ENCODE data around the gene ANAPC7.
"Not testable (repeated sequence)": the region's sequence is repeated elsewhere in the genome, so short reads cannot be mapped to it uniquely, and the experiment has no call there.

Gene ANAPC7

DNA sequence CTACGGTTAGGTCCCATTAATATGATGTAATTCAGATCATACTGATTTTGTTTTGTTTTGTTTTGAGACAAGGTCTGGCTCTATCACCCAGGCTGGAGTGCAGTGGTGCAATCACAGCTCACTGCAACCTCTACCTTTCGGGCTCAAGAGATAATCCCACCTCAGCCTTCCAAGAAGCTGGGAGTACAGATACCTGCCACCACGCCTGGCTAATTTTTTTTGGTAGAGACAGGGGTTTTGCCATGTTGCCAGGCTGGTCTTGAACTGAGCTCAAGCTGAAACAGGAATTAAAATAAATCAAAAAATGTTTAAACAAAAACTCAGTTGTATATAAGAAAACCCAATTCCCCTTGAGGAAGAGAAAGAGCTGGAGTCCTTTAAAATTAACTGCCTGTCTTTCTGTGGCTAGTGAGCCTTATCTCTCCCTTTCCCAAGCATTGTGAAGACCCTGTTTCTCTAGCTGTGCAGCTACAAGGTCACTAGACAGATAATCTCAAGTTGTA is 17.7 kb upstream of the ANAPC7 start:
- Histone ChIP-seq H3K27ac (ENCODE audit: insufficient read depth, low read depth, low read length, poor library complexity, severe bottlenecking) (no peak overlapping the region), H3K9me3 (ENCODE audit: control insufficient read depth, low read length) (no peaks in the 10 kb centered on the region), H3K4me1 (ENCODE audit: control insufficient read depth, insufficient read depth, low read length) (peaks cover 6% of the 10 kb centered on the region), H3K4me3 (ENCODE audit: insufficient read depth, low read depth, low read length) (no peak overlapping the region), H3K27me3 (ENCODE audit: control insufficient read depth, insufficient read depth, low read length, poor library complexity, severe bottlenecking) (no peaks in the 10 kb centered on the region), H3K36me3 (ENCODE audit: control insufficient read depth, insufficient read depth, low read length) (no peaks in the 10 kb centered on the region)
- WGBS, 2 experiments, result 60 to 67% methylated on average over 3 of the region's 3 CpGs

DNA sequence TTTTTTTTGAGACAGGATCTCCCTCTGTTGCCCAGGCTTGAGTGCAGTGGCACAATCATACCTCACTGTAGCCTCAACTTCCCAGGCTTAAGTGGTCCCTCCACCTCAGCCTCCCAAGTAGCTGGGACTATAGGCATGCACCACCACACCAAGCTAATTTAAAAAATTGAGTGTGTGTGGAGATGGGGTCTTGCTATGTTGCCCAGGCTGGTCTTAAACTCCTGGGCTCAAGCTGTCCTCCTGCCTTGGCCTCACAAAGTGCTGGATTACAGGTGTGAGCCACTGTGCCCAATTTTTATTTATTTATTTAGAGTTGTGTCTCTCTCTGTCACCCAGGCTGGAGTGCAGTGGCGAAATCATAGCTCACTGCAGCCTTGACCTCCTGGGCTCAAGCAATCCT is 17.1 kb upstream of the ANAPC7 start:
- not testable (repeated sequence) for H3K36me3 ChIP-seq (ENCODE audit: control insufficient read depth, insufficient read depth, low read length); H3K27ac ChIP-seq (ENCODE audit: insufficient read depth, low read depth, low read length, poor library complexity, severe bottlenecking); H3K4me1 ChIP-seq (ENCODE audit: control insufficient read depth, insufficient read depth, low read length); H3K4me3 ChIP-seq (ENCODE audit: insufficient read depth, low read depth, low read length); H3K27me3 ChIP-seq (ENCODE audit: control insufficient read depth, insufficient read depth, low read length, poor library complexity, severe bottlenecking); H3K9me3 ChIP-seq (ENCODE audit: control insufficient read depth, low read length)
- 96 to 100% methylated on average over 1 of the region's 1 CpG for WGBS, 2 experiments

DNA sequence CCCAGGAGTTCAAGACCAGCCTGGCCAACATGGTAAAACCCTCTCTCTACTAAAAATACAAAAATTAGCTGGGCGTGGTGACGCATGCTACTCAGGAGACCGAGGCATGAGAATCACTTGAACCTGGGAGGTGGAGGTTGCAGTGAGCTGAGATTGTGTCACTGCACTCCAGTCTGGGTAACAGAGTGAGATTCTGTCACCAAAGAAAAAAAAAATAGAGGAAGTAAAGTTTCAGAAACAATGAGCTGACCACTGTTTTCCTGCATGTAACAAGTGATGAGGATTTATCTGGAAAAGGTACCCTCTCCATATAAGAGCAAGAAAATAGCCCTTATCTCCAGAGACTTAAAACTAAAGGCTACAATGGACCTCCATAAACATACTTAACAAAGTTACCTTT is 13.6 kb upstream of the ANAPC7 start:
- not testable (repeated sequence) for H3K9me3 ChIP-seq (ENCODE audit: control insufficient read depth, low read length); H3K36me3 ChIP-seq (ENCODE audit: control insufficient read depth, insufficient read depth, low read length); H3K4me1 ChIP-seq (ENCODE audit: control insufficient read depth, insufficient read depth, low read length); H3K27me3 ChIP-seq (ENCODE audit: control insufficient read depth, insufficient read depth, low read length, poor library complexity, severe bottlenecking); H3K27ac ChIP-seq (ENCODE audit: insufficient read depth, low read depth, low read length, poor library complexity, severe bottlenecking); H3K4me3 ChIP-seq (ENCODE audit: insufficient read depth, low read depth, low read length)
- WGBS, 2 experiments, result 90 to 91% methylated on average over 3 of the region's 3 CpGs

DNA sequence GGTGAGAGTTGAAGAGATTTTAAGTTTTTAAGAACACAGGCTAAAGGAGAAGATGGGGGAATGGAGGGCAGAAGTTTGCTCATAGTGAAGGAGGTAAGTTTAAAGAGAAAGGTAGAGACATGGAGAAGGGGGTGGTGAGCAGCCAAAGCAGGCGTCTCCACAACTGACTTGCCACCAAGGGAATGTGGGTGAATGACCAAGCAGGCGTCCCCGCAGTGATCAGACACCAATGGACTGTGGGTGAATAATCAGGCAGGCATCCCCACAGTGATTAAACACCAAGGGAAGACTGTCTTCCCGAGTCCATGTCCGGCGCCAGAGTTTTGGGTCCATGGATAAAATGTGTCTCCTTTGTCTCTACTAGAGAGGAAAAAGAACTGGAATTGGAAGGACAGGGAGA is 6.6 kb upstream of the ANAPC7 start:
- not testable (repeated sequence) for H3K27ac ChIP-seq (ENCODE audit: insufficient read depth, low read depth, low read length, poor library complexity, severe bottlenecking); H3K36me3 ChIP-seq (ENCODE audit: control insufficient read depth, insufficient read depth, low read length); H3K9me3 ChIP-seq (ENCODE audit: control insufficient read depth, low read length); H3K4me3 ChIP-seq (ENCODE audit: insufficient read depth, low read depth, low read length); H3K4me1 ChIP-seq (ENCODE audit: control insufficient read depth, insufficient read depth, low read length); H3K27me3 ChIP-seq (ENCODE audit: control insufficient read depth, insufficient read depth, low read length, poor library complexity, severe bottlenecking)
- 94 to 95% methylated on average over 6 of the region's 6 CpGs for WGBS, 2 experiments

DNA sequence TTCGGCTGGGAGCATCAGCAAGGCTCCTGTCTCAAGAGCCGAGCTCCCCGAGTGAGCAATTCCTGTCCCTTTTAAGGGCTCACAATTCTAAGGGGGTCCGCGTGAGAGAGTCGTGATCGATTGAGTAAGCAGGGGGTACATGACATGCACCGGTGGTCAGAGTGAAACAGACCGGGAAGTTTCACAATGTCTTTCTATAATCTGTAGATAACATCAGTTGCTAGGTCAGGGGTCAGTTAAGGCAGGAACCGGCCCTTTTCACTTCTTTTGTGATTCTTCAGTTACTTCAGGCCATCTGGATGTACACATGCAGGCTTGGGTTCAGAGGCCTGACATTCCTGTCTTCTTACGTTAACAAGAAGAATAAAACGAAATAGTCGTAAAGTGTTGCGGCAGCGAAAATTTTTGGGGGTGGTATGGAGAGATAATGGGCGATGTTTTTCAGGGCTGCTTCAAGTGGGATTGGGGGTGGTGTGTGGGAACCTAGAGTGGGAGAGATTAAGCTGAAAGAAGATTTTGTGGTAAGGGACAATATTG is 1.7 kb upstream of the ANAPC7 start:
- H3K36me3 ChIP-seq (ENCODE audit: control insufficient read depth, insufficient read depth, low read length), result peaks cover 14% of the 10 kb centered on the region
- not testable (repeated sequence) for H3K27ac ChIP-seq (ENCODE audit: insufficient read depth, low read depth, low read length, poor library complexity, severe bottlenecking); H3K4me3 ChIP-seq (ENCODE audit: insufficient read depth, low read depth, low read length); H3K27me3 ChIP-seq (ENCODE audit: control insufficient read depth, insufficient read depth, low read length, poor library complexity, severe bottlenecking); H3K4me1 ChIP-seq (ENCODE audit: control insufficient read depth, insufficient read depth, low read length); H3K9me3 ChIP-seq (ENCODE audit: control insufficient read depth, low read length)
- 96% methylated on average over 16 of the region's 16 CpGs for WGBS, 2 experiments

DNA sequence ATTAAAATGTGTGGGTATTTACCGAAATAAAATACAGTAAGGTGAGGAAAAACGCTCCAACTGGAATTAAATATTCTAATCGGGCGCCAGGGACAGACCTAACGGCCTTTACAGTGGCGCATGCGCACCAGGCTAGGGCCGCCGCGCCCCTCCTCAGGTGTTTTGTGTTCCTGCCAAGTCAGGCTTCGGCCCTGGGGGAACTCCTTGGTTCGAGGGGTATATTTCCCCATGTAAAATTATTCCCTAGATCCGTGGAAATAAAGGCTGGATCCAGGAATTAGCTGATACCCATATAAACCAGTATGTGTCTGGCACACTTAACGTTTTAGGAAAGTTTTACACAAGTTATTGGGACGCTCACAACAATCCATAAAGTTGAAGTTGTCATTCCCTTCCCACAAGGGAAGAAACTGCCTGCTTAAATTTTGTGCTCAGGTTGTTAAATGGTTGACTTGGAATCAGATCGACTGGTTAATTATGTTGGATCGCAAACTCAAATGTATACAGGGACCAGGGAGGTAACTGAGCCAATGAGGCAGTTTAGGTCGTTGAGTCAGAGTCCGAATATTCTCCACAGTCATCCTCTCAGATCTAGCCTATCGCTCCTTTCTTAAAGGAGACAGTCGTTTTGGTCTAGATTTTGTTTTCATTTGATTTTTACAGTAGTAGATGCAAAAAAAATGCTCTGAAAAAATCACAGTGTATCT is 621 bp upstream of the ANAPC7 start:
- Histone ChIP-seq H3K27ac (ENCODE audit: insufficient read depth, low read depth, low read length, poor library complexity, severe bottlenecking) (peak overlapping the region; percentile 96), H3K4me1 (ENCODE audit: control insufficient read depth, insufficient read depth, low read length) (no peaks in the 10 kb centered on the region), H3K27me3 (ENCODE audit: control insufficient read depth, insufficient read depth, low read length, poor library complexity, severe bottlenecking) (no peaks in the 10 kb centered on the region), H3K4me3 (ENCODE audit: insufficient read depth, low read depth, low read length) (peak overlapping the region; percentile 88), H3K36me3 (ENCODE audit: control insufficient read depth, insufficient read depth, low read length) (peaks cover 16% of the 10 kb centered on the region), H3K9me3 (ENCODE audit: control insufficient read depth, low read length) (no peaks in the 10 kb centered on the region)
- WGBS, 2 experiments, result 27 to 29% methylated on average over 20 to 21 of the region's 21 CpGs

DNA sequence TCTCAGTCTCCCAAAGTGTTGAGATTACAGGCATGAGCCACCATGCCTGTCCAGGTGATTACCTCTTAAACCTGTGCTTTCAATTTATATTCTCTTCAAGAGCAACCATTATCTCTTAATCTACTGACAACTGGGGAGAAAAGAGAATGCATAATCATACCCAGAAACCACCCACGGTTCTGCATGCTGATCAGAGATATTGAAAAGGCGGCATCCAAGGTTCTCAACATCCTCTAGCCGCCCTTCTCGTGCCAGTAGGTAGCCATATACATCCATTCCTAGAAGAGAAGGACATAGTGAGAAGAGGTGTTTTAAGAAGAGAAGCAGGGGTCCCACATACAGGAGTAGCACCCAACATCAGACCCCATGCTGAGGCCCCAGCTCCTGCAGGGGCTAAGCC is 20.8 kb downstream of the ANAPC7 start:
- peaks cover 66% of the 10 kb centered on the region for H3K36me3 ChIP-seq (ENCODE audit: control insufficient read depth, insufficient read depth, low read length)
- H3K27ac ChIP-seq (ENCODE audit: insufficient read depth, low read depth, low read length, poor library complexity, severe bottlenecking), result no peak overlapping the region
- no peak overlapping the region for H3K4me3 ChIP-seq (ENCODE audit: insufficient read depth, low read depth, low read length)
- H3K4me1 ChIP-seq (ENCODE audit: control insufficient read depth, insufficient read depth, low read length), result no peaks in the 10 kb centered on the region
- H3K9me3 ChIP-seq (ENCODE audit: control insufficient read depth, low read length), result no peaks in the 10 kb centered on the region
- no peaks in the 10 kb centered on the region for H3K27me3 ChIP-seq (ENCODE audit: control insufficient read depth, insufficient read depth, low read length, poor library complexity, severe bottlenecking)
- whole genome bisulfite sequencing, 2 experiments, result 85 to 97% methylated on average over 4 of the region's 4 CpGs

DNA sequence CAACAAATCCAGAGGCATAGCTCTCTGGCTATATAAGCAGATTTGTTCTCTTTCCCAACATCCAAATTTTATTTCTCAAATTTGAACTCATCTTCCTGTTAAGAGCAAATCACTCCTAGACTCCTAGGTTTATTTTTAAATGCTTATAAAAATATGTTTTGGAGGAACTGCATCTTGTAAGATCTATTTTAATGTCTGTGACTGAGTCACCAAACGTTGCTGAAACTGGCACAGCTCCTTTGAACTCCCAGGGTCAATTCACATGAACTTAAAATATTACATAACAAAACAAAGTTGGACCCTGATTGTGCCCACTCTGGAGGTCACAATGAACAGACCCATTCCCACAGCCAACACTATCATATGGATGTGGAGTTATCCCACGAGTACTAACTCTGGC is 23.9 kb downstream of the ANAPC7 start:
- no peaks in the 10 kb centered on the region for H3K27me3 ChIP-seq (ENCODE audit: control insufficient read depth, insufficient read depth, low read length, poor library complexity, severe bottlenecking)
- H3K4me3 ChIP-seq (ENCODE audit: insufficient read depth, low read depth, low read length), result no peak overlapping the region
- H3K4me1 ChIP-seq (ENCODE audit: control insufficient read depth, insufficient read depth, low read length), result no peaks in the 10 kb centered on the region
- H3K9me3 ChIP-seq (ENCODE audit: control insufficient read depth, low read length), result no peaks in the 10 kb centered on the region
- no peak overlapping the region for H3K27ac ChIP-seq (ENCODE audit: insufficient read depth, low read depth, low read length, poor library complexity, severe bottlenecking)
- peaks cover 64% of the 10 kb centered on the region for H3K36me3 ChIP-seq (ENCODE audit: control insufficient read depth, insufficient read depth, low read length)
- WGBS, 2 experiments, result 95 to 96% methylated on average over 2 of the region's 2 CpGs

DNA sequence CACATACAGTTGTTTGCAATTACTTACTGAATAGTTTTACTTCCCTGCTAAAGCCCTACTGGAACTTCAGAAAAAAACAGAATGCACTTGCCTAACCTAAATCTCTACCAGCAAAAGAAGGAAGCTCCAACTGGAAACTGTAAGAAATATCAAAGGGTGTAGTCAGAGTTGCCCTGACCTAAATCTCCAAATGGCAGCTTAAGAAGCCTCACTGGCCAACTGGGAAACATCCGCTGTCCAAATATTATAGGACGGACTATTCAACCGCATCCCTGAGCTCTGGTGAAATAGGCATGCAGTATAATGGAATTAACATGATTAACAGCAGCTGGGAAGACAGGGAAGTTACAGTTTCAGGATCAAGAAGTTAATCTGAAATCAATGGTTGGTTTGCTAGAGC is 24.3 kb downstream of the ANAPC7 start:
- Histone ChIP-seq H3K4me3 (ENCODE audit: insufficient read depth, low read depth, low read length) (no peak overlapping the region), H3K4me1 (ENCODE audit: control insufficient read depth, insufficient read depth, low read length) (no peaks in the 10 kb centered on the region), H3K36me3 (ENCODE audit: control insufficient read depth, insufficient read depth, low read length) (peaks cover 62% of the 10 kb centered on the region), H3K27me3 (ENCODE audit: control insufficient read depth, insufficient read depth, low read length, poor library complexity, severe bottlenecking) (no peaks in the 10 kb centered on the region), H3K27ac (ENCODE audit: insufficient read depth, low read depth, low read length, poor library complexity, severe bottlenecking) (no peak overlapping the region), H3K9me3 (ENCODE audit: control insufficient read depth, low read length) (no peaks in the 10 kb centered on the region)
- 96 to 98% methylated on average over 3 of the region's 3 CpGs for WGBS, 2 experiments

DNA sequence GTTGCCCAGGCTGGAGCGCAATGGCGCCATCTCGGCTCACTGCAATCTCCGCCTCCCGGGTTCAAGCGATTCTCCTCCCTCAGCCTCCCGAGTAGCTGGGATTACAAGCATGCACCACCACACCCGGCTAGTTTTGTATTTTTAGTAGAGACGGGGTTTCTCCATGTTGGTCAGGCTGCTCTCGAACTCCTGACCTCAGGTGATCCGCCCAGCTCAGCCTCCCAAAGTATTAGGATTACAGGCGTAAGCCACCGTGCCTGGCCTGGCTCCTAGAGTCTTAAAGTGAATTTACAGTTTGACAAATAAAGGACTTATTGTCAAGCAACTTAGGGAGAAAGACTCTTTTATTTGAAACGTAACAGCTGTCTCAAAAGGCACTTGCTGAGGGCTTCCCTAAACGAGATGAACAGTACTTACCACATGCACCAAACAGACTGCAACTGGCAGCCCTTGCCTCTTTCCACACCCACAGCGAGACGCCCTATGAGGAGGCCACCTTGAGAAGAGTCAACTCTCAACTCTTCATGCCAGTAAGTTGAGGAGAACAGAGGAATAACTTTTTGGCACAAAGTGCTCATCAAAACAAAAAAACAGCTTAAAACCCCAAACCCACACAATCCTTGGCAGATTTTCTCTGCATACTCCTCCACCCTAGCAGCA is 25.2 kb downstream of the ANAPC7 start:
- peaks cover 71% of the 10 kb centered on the region for H3K36me3 ChIP-seq (ENCODE audit: control insufficient read depth, insufficient read depth, low read length)
- H3K4me1 ChIP-seq (ENCODE audit: control insufficient read depth, insufficient read depth, low read length), result not testable (repeated sequence)
- 93 to 96% methylated on average over 17 of the region's 17 CpGs for WGBS, 2 experiments

More for the DNA sequence above, 25.2 kb downstream of the ANAPC7 start:
- H3K9me3 ChIP-seq (ENCODE audit: control insufficient read depth, low read length); H3K27me3 ChIP-seq (ENCODE audit: control insufficient read depth, insufficient read depth, low read length, poor library complexity, severe bottlenecking); H3K4me3 ChIP-seq (ENCODE audit: insufficient read depth, low read depth, low read length); H3K27ac ChIP-seq (ENCODE audit: insufficient read depth, low read depth, low read length, poor library complexity, severe bottlenecking): not testable (repeated sequence)

Measured in ectodermal cell (in vitro differentiated cells).